PC-9 (cell line): ENCODE data around the gene DPP10.

Experiments
- CTCF ChIP-seq: fragments of 200-600 bp; sonication (generic); conservative IDR thresholded peaks from 2 replicates; pipeline ENCODE4 v1.6.1; 2017; ENCODE audit warnings: mixed run types, antibody characterized with exemption, mild to moderate bottlenecking, moderate library complexity
- EZH2 ChIP-seq: fragments of 200-600 bp; sonication (generic); IDR thresholded peaks from 2 replicates; pipeline ENCODE4 v1.8.0; 2017; ENCODE audit warnings: antibody characterized with exemption, low read depth

DNA sequence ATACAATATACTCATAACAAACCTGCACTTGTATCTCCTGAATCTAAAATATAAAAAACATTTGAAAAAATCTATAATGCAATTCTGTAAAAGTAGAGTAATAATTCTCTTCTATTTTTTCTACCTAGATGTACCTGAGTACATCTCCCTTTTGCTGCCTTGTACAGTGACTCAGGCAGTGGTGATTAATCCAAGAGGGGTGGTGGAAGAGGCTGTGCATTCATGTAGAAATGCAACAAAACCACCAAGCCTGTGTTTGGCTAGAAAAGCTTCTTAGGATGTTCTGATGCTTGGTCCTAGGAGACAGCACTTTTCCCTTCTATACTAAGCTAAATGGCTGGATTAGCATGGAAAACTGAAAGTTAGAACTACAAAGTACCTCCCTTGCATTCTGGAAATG is 245.8 kb downstream of the DPP10 start:
- TF ChIP-seq CTCF (no peak), EZH2 (no peak)
